H1 (cell line): ENCODE results near the gene DDX41. TPM values are rescaled to one million over a fixed set of nuclear protein-coding genes. Genes with fewer than 3 reads are reported as not detected.
A peak's percentile ranks its signal among the peaks of the same experiment; 100 is the strongest.

Source experiments
- CTCF ChIA-PET: fragments of 300-600 bp; sonication (Branson Sonifier 250); formaldehyde crosslinking; loops from one replicate; lab custom pipeline; 2021; ENCODE audit not compliant: partially characterized antibody; lab: Charles Lee
- POLR2A ChIA-PET: fragments of 300-600 bp; sonication (Branson Sonifier 250); formaldehyde crosslinking; loops from one replicate; lab custom pipeline; 2021; ENCODE audit warnings: inconsistent platforms; ENCODE audit not compliant: partially characterized antibody; lab: Charles Lee
- DNase-seq, 2 experiments: peaks; one replicate each; pipeline versions ENCODE4 v3.0.0 to v3.0.0-alpha.2; 2010 to 2022; ENCODE audit warnings: low spot score in 2 of 2, low read depth in 1 of 2, mixed read lengths in 1 of 2
- FAIRE-seq: peaks from 2 replicates; lab custom pipeline; 2011; peaks lifted over from hg19 to GRCh38; lab: Jason Lieb, UNC
- H2AFZ ChIP-seq: 2 replicates; pipeline ENCODE4 v1.8.1; 2012; ENCODE audit warnings: low read length, inconsistent platforms
- H2AK5ac ChIP-seq: 2 replicates; pipeline ENCODE4 v1.6.1; 2013; ENCODE audit warnings: low read depth, low read length
- H2BK120ac ChIP-seq: replicated peaks from 2 replicates; pipeline ENCODE3; 2013; ENCODE audit warnings: low read depth, low read length, inconsistent platforms
- H2BK12ac ChIP-seq: 2 replicates; pipeline ENCODE4 v1.6.1; 2013; ENCODE audit warnings: low read depth, low read length
- H2BK15ac ChIP-seq: 2 replicates; pipeline ENCODE4 v1.6.1; 2013; ENCODE audit warnings: low read length
- H2BK20ac ChIP-seq: 2 replicates; pipeline ENCODE4 v1.6.1; 2013; ENCODE audit warnings: low read length
- H2BK5ac ChIP-seq: 2 replicates; pipeline ENCODE4 v1.6.1; 2013; ENCODE audit warnings: low read depth, low read length
- H3K14ac ChIP-seq: 2 replicates; pipeline ENCODE4 v1.6.1; 2013; ENCODE audit warnings: inconsistent platforms; ENCODE audit not compliant: insufficient read length
- H3K18ac ChIP-seq: 2 replicates; pipeline ENCODE4 v1.6.1; 2013; ENCODE audit warnings: low read length; ENCODE audit errors: extremely low read depth
- H3K23ac ChIP-seq: 2 replicates; pipeline ENCODE4 v1.6.1; 2013; ENCODE audit warnings: inconsistent platforms; ENCODE audit not compliant: insufficient read length
- H3K23me2 ChIP-seq: 2 replicates; pipeline ENCODE4 v1.6.1; 2013; ENCODE audit warnings: low read depth, low read length
- H3K27ac ChIP-seq: 2 replicates; pipeline ENCODE4 v1.6.1; 2011; ENCODE audit warnings: low read depth, low read length, inconsistent platforms
- H3K27me3 ChIP-seq, 4 experiments: replicated peaks in 1 of 4; 1 replicate in 1 of 4; 2 replicates in 3 of 4; pipeline versions ENCODE4 v1.6.1 to v1.8.1; 2011 to 2013; ENCODE audit warnings: low read length in 3 of 4, mild to moderate bottlenecking in 3 of 4, inconsistent platforms in 2 of 4, mixed read lengths in 2 of 4, moderate library complexity in 1 of 4; ENCODE audit not compliant: control insufficient read depth in 3 of 4, insufficient read depth in 3 of 4; ENCODE audit errors: extremely low read depth in 1 of 4
- H3K36me3 ChIP-seq, 4 experiments: 2 replicates each; pipeline versions ENCODE4 v1.6.1 to v1.8.1; 2011 to 2013; ENCODE audit warnings: mild to moderate bottlenecking in 4 of 4, low read length in 3 of 4, moderate library complexity in 2 of 4, control low read depth in 1 of 4, inconsistent platforms in 1 of 4; ENCODE audit not compliant: insufficient read depth in 4 of 4, control insufficient read depth in 2 of 4
- H3K4ac ChIP-seq: replicated peaks from 2 replicates; pipeline ENCODE3; 2013; ENCODE audit warnings: low read length, low read depth, mixed read lengths, inconsistent platforms; ENCODE audit not compliant: insufficient read length
- H3K4me1 ChIP-seq, 4 experiments: replicated peaks in 1 of 4; 1 replicate in 1 of 4; 2 replicates in 3 of 4; pipeline versions ENCODE4 v1.6.1 to v1.8.1; 2011 to 2013; ENCODE audit warnings: low read length in 3 of 4, inconsistent platforms in 2 of 4, mixed read lengths in 1 of 4; ENCODE audit not compliant: insufficient read depth in 4 of 4, control insufficient read depth in 3 of 4
- H3K4me2 ChIP-seq, 2 experiments: 2 replicates each; pipeline versions ENCODE4 v1.6.1 to v1.8.1; 2011 to 2013; ENCODE audit warnings: low read depth in 2 of 2, low read length in 2 of 2, control low read depth in 1 of 2, inconsistent platforms in 1 of 2, mild to moderate bottlenecking in 1 of 2; ENCODE audit not compliant: insufficient read depth in 1 of 2
- H3K4me3 ChIP-seq, 4 experiments: fragments of 200-600, 300-600 bp in 1 of 4; sonication (generic), shearing (Covaris generic), sonication (Bioruptor Twin) in 1 of 4; 2 replicates each; pipeline versions ENCODE4 v1.5.1 to v1.8.1; 2011 to 2016; ENCODE audit warnings: low read length in 4 of 4, low read depth in 3 of 4, control low read depth in 2 of 4, inconsistent platforms in 2 of 4, mild to moderate bottlenecking in 2 of 4, mixed read lengths in 1 of 4, moderate library complexity in 1 of 4; ENCODE audit not compliant: insufficient read depth in 2 of 4; ENCODE audit errors: extremely low read depth in 1 of 4
- H3K56ac ChIP-seq: replicated peaks from 2 replicates; pipeline ENCODE3; 2013; ENCODE audit warnings: low read depth, mild to moderate bottlenecking, mixed read lengths, low read length, inconsistent platforms; ENCODE audit not compliant: insufficient read length
- H3K79me1 ChIP-seq: 2 replicates; pipeline ENCODE4 v1.6.1; 2013; ENCODE audit warnings: low read depth, low read length, control low read depth
- H3K79me2 ChIP-seq, 2 experiments: 2 replicates each; pipeline versions ENCODE4 v1.6.1 to v1.8.1; 2012 to 2013; ENCODE audit warnings: low read length in 2 of 2, mild to moderate bottlenecking in 2 of 2, inconsistent platforms in 1 of 2; ENCODE audit not compliant: insufficient read depth in 2 of 2, control insufficient read depth in 1 of 2
- H3K9ac ChIP-seq, 4 experiments: replicated peaks in 1 of 4; 1 replicate in 1 of 4; 2 replicates in 3 of 4; pipeline versions ENCODE4 v1.6.1 to v1.8.1; 2011 to 2013; ENCODE audit warnings: low read depth in 3 of 4, low read length in 3 of 4, control low read depth in 2 of 4, mild to moderate bottlenecking in 2 of 4, moderate library complexity in 2 of 4, inconsistent platforms in 1 of 4; ENCODE audit errors: extremely low read depth in 1 of 4
- H3K9me3 ChIP-seq, 2 experiments: 2 replicates each; pipeline versions ENCODE4 v1.6.1 to v1.8.1; 2012 to 2013; ENCODE audit warnings: mild to moderate bottlenecking in 2 of 2, moderate library complexity in 2 of 2, control low read depth in 1 of 2, inconsistent platforms in 1 of 2, low read depth in 1 of 2, low read length in 1 of 2, mixed read lengths in 1 of 2; ENCODE audit not compliant: insufficient read depth in 2 of 2
- H4K20me1 ChIP-seq, 2 experiments: replicated peaks in 1 of 2; 2 replicates each; pipeline versions ENCODE3 to v1.8.1; 2011 to 2013; ENCODE audit warnings: inconsistent platforms in 2 of 2, low read length in 2 of 2, mild to moderate bottlenecking in 1 of 2; ENCODE audit not compliant: insufficient read depth in 2 of 2, control insufficient read depth in 1 of 2
- H4K5ac ChIP-seq: 2 replicates; pipeline ENCODE4 v1.6.1; 2013; ENCODE audit warnings: low read length, low read depth, mixed read lengths, inconsistent platforms; ENCODE audit not compliant: insufficient read length
- H4K8ac ChIP-seq: 2 replicates; pipeline ENCODE4 v1.8.0; 2013; ENCODE audit warnings: mild to moderate bottlenecking, moderate library complexity, low read length, inconsistent platforms; ENCODE audit not compliant: insufficient read depth; ENCODE audit errors: extremely low read depth
- H4K91ac ChIP-seq: replicated peaks from 2 replicates; pipeline ENCODE3; 2013; ENCODE audit warnings: low read length, mixed read lengths, inconsistent platforms; ENCODE audit not compliant: insufficient read length
- CTCF ChIP-seq, 3 experiments: IDR thresholded peaks; 1 replicate in 2 of 3; 2 replicates in 1 of 3; pipeline versions ENCODE4 v1.5.1 to v1.6.1; 2011; ENCODE audit warnings: low read length in 3 of 3, mild to moderate bottlenecking in 3 of 3, inconsistent platforms in 2 of 3, low read depth in 1 of 3, moderate library complexity in 1 of 3; ENCODE audit not compliant: insufficient read depth in 1 of 3; ENCODE audit errors: control extremely low read depth in 1 of 3
- POLR2AphosphoS5 ChIP-seq: IDR thresholded peaks from 2 replicates; pipeline ENCODE4 v1.6.1; 2011; ENCODE audit warnings: low read depth, low read length
- RBBP5 ChIP-seq: IDR thresholded peaks from 2 replicates; pipeline ENCODE4 v1.7.1; 2012; ENCODE audit warnings: low read depth, mild to moderate bottlenecking, inconsistent platforms, low read length, moderate library complexity, borderline replicate concordance
- WGBS, 2 experiments: shearing (Covaris generic) in 1 of 2; methylation state at CpG; one replicate each; pipeline versions ENCODE4 v1.1.6 to v1.1.7; 2013 to 2015; ENCODE audit warnings: low lambda C conversion rate in 2 of 2, mixed read lengths in 2 of 2, inconsistent platforms in 1 of 2, low coverage in 1 of 2, missing lambda C conversion rate in 1 of 2; ENCODE audit not compliant: insufficient replicate concordance in 2 of 2, insufficient coverage in 1 of 2, insufficient read length in 1 of 2; ENCODE audit errors: extremely low coverage in 1 of 2, missing lambda C conversion rate in 1 of 2; 5-methylcytosine and 5-hydroxymethylcytosine counted together
- polyA plus RNA-seq, 7 experiments: library from polyadenylated mRNA; depleted of rRNA in 3 of 7; stranded (reverse) in 5 of 7; unstranded in 2 of 7; fragments of >200 nt in 5 of 7; fragments of 200-250 nt in 2 of 7; gene quantifications; 1 replicate in 5 of 7; 2 replicates in 1 of 7; 4 replicates in 1 of 7; pipeline versions ENCODE4 v1.2.1 to v1.2.3, GENCODE V29; 2011 to 2013; ENCODE audit warnings: missing spikeins in 2 of 7, mixed read lengths in 2 of 7
- total RNA-seq: library from RNA; stranded (reverse); fragmentation: NEBNext Ultra II Directional; extraction: Animal tissue kit (Norgen Biotek cat#: 25700); gene quantifications from 2 replicates; pipeline ENCODE4 v1.2.1, GENCODE V29; 2021

Gene DDX41
- total and polyA plus RNA-seq, 2 of the 8 experiments (the other 6 are each of a cell fraction or from before 2014, with no cell fraction given), result 102 to 135 TPM

- Histone ChIP-seq H4K8ac (no peak overlapping the region), H3K4me2 (no peak overlapping the region), H3K36me3 (peaks cover 26 to 48% (median 47%) of the 10 kb centered on the region in 4 experiments), H3K9me3 (no peaks in the 10 kb centered on the region), H4K20me1 (peaks cover 0 to 17% of the 10 kb centered on the region in 2 experiments), H3K4me1 (peaks cover under 1 to 12% (median 9%) of the 10 kb centered on the region in 4 experiments; a peak in 6 of 7 replicates), H2BK20ac (no peak overlapping the region), H3K23me2 (no peaks in the 10 kb centered on the region), H3K79me1 (0 out of 2 replicates have a peak, but pooled peaks cover 2% of the 10 kb centered on the region), H3K27ac (no peak overlapping the region)
- FAIRE-seq, result no peak
- CTCF ChIA-PET, result interaction anchor here (0.6 to 20.8 kb wide), 5 partner anchors 10 to 1465 kb away, joined by 3 to 306 read pairs (median 3); partner anchors contain the start of gene PDLIM7
- TF ChIP-seq RBBP5 (no peak), CTCF (IDR thresholded peaks at IDR 0.05; ENCODE audit: control extremely low read depth in 1 of 3, insufficient read depth in 1 of 3, low read depth in 1 of 3, low read length in 3 of 3) (no peak), POLR2AphosphoS5 (0 out of 2 replicates have a peak, but pooled peaks have one; percentile 19)
- TF ChIP-seq, all 59 proteins: peak for 1
- no peak overlapping the region for H2BK15ac ChIP-seq
- H2BK12ac ChIP-seq, result no peak overlapping the region
- no peak overlapping the region for H4K91ac ChIP-seq
- POLR2A ChIA-PET, result interaction anchor here (0.7 to 65.5 kb wide), 4 partner anchors 14 to 43 kb away, joined by 3 to 3349 read pairs (median 6); partner anchors contain the start of genes DBN1, FAM193B, PDLIM7 and PRR7
- H3K27me3 ChIP-seq, result no peaks in the 10 kb centered on the region
- no peak overlapping the region for H4K5ac ChIP-seq
- no peak overlapping the region for H3K56ac ChIP-seq
- 95% methylated on average over 14 of the region's 15 CpGs; no CpG with 5 or more reads in 1 of the 2 experiments for WGBS, 2 experiments
- no peak for DNase-seq
- no peak overlapping the region for H3K4ac ChIP-seq
- peak overlapping the region; percentile 75; the same call in 1 of the 2 replicates for H2AK5ac ChIP-seq
- H2BK120ac ChIP-seq, result no peak overlapping the region
- H2AFZ ChIP-seq, result no peak overlapping the region
- H3K9ac ChIP-seq, result no peak overlapping the region
- H3K4me3 ChIP-seq, result no peak overlapping the region
- no peak overlapping the region; the same call in 1 of the 2 replicates for H2BK5ac ChIP-seq
- no peak overlapping the region for H3K18ac ChIP-seq
- peaks cover 0 to under 1% of the 10 kb centered on the region in 2 experiments; a peak in 1 of 4 replicates for H3K79me2 ChIP-seq
- H3K23ac ChIP-seq, result no peak overlapping the region
- no peak overlapping the region for H3K14ac ChIP-seq
Measured at GRCh38 chr5:177510567-177511053, 6.2 kb downstream of the DDX41 start.
